ENCODE data around the gene SCN8A. TPM values are rescaled to one million over a fixed set of nuclear protein-coding genes. Genes with fewer than 3 reads are reported as not detected.
A peak's percentile ranks its signal among the peaks of the same experiment; 100 is the strongest.
"Not testable (repeated sequence)": the region's sequence is repeated elsewhere in the genome, so short reads cannot be mapped to it uniquely, and the experiment has no call there.

SCN8A gene
- total RNA-seq, 1 experiment from 2014 or later = 0.30 TPM

- DNase-seq (ENCODE audit: low read depth) = no peak
- in situ Hi-C loops (cut with HindIII; ENCODE audit: low pct_unique_long_range_greater_than_20kb, low sequenced_read_pairs) = no loop called here
These were observed 227.1 kb downstream of the SCN8A start for GRCh38 chr12:51818086-51818485.

- DNase-seq (ENCODE audit: low read depth) = no peak
- in situ Hi-C loops (cut with HindIII; ENCODE audit: low pct_unique_long_range_greater_than_20kb, low sequenced_read_pairs) = no loop called here
These were observed 227.7 kb downstream of the SCN8A start for GRCh38 chr12:51818566-51819300.

GRCh38 chr12:51819736-51820525, 228.9 kb downstream of the SCN8A start:
- in situ Hi-C loops (cut with HindIII; ENCODE audit: low pct_unique_long_range_greater_than_20kb, low sequenced_read_pairs) = no loop called here
- no peak for DNase-seq (ENCODE audit: low read depth)

- in situ Hi-C loops (cut with HindIII; ENCODE audit: low pct_unique_long_range_greater_than_20kb, low sequenced_read_pairs) = no loop called here
- DNase-seq (ENCODE audit: low read depth) = no peak
These were observed 229.8 kb downstream of the SCN8A start for GRCh38 chr12:51820526-51821439.

- no peak for DNase-seq (ENCODE audit: low read depth)
- in situ Hi-C loops (cut with HindIII; ENCODE audit: low pct_unique_long_range_greater_than_20kb, low sequenced_read_pairs) = no loop called here
These were observed 230.6 kb downstream of the SCN8A start for GRCh38 chr12:51821440-51822260.

- in situ Hi-C loops (cut with HindIII; ENCODE audit: low pct_unique_long_range_greater_than_20kb, low sequenced_read_pairs) = no loop called here
- DNase-seq (ENCODE audit: low read depth) = no peak
These were observed 231.2 kb downstream of the SCN8A start for GRCh38 chr12:51822261-51822616.

- no peak for DNase-seq (ENCODE audit: low read depth)
- in situ Hi-C loops (cut with HindIII; ENCODE audit: low pct_unique_long_range_greater_than_20kb, low sequenced_read_pairs) = no loop called here
These were observed 231.9 kb downstream of the SCN8A start for GRCh38 chr12:51822956-51823355.

GRCh38 chr12:51823875-51824565, 233.0 kb downstream of the SCN8A start:
- peak; percentile 65 for DNase-seq (ENCODE audit: low read depth)
- in situ Hi-C loops (cut with HindIII; ENCODE audit: low pct_unique_long_range_greater_than_20kb, low sequenced_read_pairs) = no loop called here

GRCh38 chr12:51825216-51825615, 234.2 kb downstream of the SCN8A start:
- in situ Hi-C loops (cut with HindIII; ENCODE audit: low pct_unique_long_range_greater_than_20kb, low sequenced_read_pairs) = no loop called here
- DNase-seq (ENCODE audit: low read depth) = no peak

GRCh38 chr12:51826881-51827280, 235.8 kb downstream of the SCN8A start:
- in situ Hi-C loops (cut with HindIII; ENCODE audit: low pct_unique_long_range_greater_than_20kb, low sequenced_read_pairs) = no loop called here
- DNase-seq (ENCODE audit: low read depth) = no peak

- peak; percentile 67 for DNase-seq (ENCODE audit: low read depth)
- in situ Hi-C loops (cut with HindIII; ENCODE audit: low pct_unique_long_range_greater_than_20kb, low sequenced_read_pairs) = no loop called here
These were observed 237.1 kb downstream of the SCN8A start for GRCh38 chr12:51827925-51828818.

- DNase-seq (ENCODE audit: low read depth) = no peak
- in situ Hi-C loops (cut with HindIII; ENCODE audit: low pct_unique_long_range_greater_than_20kb, low sequenced_read_pairs) = no loop called here
These were observed 238.0 kb downstream of the SCN8A start for GRCh38 chr12:51829011-51829481.

- no peak for DNase-seq (ENCODE audit: low read depth)
- in situ Hi-C loops (cut with HindIII; ENCODE audit: low pct_unique_long_range_greater_than_20kb, low sequenced_read_pairs) = no loop called here
These were observed 238.6 kb downstream of the SCN8A start for GRCh38 chr12:51829641-51830040.

GRCh38 chr12:51831817-51832216, 240.8 kb downstream of the SCN8A start:
- peak; percentile 67 for DNase-seq (ENCODE audit: low read depth)

GRCh38 chr12:51832354-51833107, 241.5 kb downstream of the SCN8A start:
- DNase-seq (ENCODE audit: low read depth) = no peak
- in situ Hi-C loops (cut with HindIII; ENCODE audit: low pct_unique_long_range_greater_than_20kb, low sequenced_read_pairs) = no loop called here

More at GRCh38 chr12:51831817-51832216, 240.8 kb downstream of the SCN8A start:
- in situ Hi-C loops (cut with HindIII; ENCODE audit: low pct_unique_long_range_greater_than_20kb, low sequenced_read_pairs) = not testable (repeated sequence)
